Common myeloid progenitor, CD34-positive (primary cell): ENCODE data around the gene COL4A3.
A peak's percentile ranks its signal among the peaks of the same experiment; 100 is the strongest.

ENCODE experiments used
- CTCF ChIA-PET: fragments of 350-600 bp; sonication (Branson Sonifier 250); formaldehyde crosslinking; loops from one replicate; lab custom pipeline; 2021; ENCODE audit warnings: antibody characterized with exemption; lab: Charles Lee
- POLR2A ChIA-PET: fragments of 350-600 bp; sonication (Branson Sonifier 250); formaldehyde crosslinking; loops from one replicate; lab custom pipeline; 2021; ENCODE audit warnings: antibody characterized with exemption; lab: Charles Lee
- DNase-seq, 3 donors: peaks; one replicate each; pipeline versions ENCODE4 v3.0.0 to v3.0.0-alpha.2; 2013
- H3K27ac ChIP-seq, 2 experiments: 1 replicate in 1 of 2; 2 replicates in 1 of 2; pipeline ENCODE4 v1.7.0; 2013; ENCODE audit warnings: inconsistent platforms in 2 of 2, low read length in 2 of 2, mild to moderate bottlenecking in 2 of 2, low read depth in 1 of 2, moderate library complexity in 1 of 2; ENCODE audit not compliant: severe bottlenecking in 2 of 2, insufficient read depth in 1 of 2, poor library complexity in 1 of 2
- H3K27me3 ChIP-seq, 5 experiments: replicated peaks in 2 of 5; 1 replicate in 3 of 5; 2 replicates in 2 of 5; pipeline versions ENCODE4 v1.6.1 to v1.7.0; 2013; ENCODE audit warnings: low read length in 4 of 5, mild to moderate bottlenecking in 2 of 5, moderate library complexity in 2 of 5, inconsistent platforms in 1 of 5; ENCODE audit not compliant: insufficient read depth in 5 of 5, control insufficient read depth in 4 of 5
- H3K36me3 ChIP-seq, 4 experiments: 1 replicate in 2 of 4; 2 replicates in 2 of 4; pipeline versions ENCODE4 v1.6.1 to v1.7.0; 2013; ENCODE audit warnings: low read length in 3 of 4, control low read depth in 1 of 4, mild to moderate bottlenecking in 1 of 4; ENCODE audit not compliant: control insufficient read depth in 4 of 4, insufficient read depth in 4 of 4
- H3K4me1 ChIP-seq, 4 experiments: 1 replicate in 3 of 4; 2 replicates in 1 of 4; pipeline versions ENCODE4 v1.6.1 to v1.7.1; 2013; ENCODE audit warnings: low read length in 3 of 4, mild to moderate bottlenecking in 3 of 4, control low read depth in 1 of 4, inconsistent platforms in 1 of 4, moderate library complexity in 1 of 4; ENCODE audit not compliant: control insufficient read depth in 4 of 4, insufficient read depth in 4 of 4; ENCODE audit errors: control extremely low read depth in 1 of 4
- H3K4me3 ChIP-seq, 7 experiments: 1 replicate in 4 of 7; 2 replicates in 3 of 7; pipeline versions ENCODE4 v1.5.1 to v1.7.0; 2013; ENCODE audit warnings: mild to moderate bottlenecking in 7 of 7, low read length in 6 of 7, moderate library complexity in 6 of 7, inconsistent platforms in 2 of 7, low read depth in 2 of 7, control low read depth in 1 of 7; ENCODE audit not compliant: insufficient read depth in 4 of 7, control insufficient read depth in 1 of 7; ENCODE audit errors: extremely low read depth in 1 of 7
- H3K9me3 ChIP-seq, 5 experiments: 1 replicate in 4 of 5; 2 replicates in 1 of 5; pipeline versions ENCODE4 v1.6.1 to v1.7.1; 2013; ENCODE audit warnings: low read length in 4 of 5, mild to moderate bottlenecking in 2 of 5, inconsistent platforms in 1 of 5, low read depth in 1 of 5, moderate library complexity in 1 of 5; ENCODE audit not compliant: control insufficient read depth in 4 of 5, insufficient read depth in 2 of 5; ENCODE audit errors: control extremely low read depth in 1 of 5
- WGBS: methylation state at CpG from one replicate; pipeline ENCODE4 v1.1.5; 2013; ENCODE audit not compliant: insufficient coverage; 5-methylcytosine and 5-hydroxymethylcytosine counted together

COL4A3 gene

DNA sequence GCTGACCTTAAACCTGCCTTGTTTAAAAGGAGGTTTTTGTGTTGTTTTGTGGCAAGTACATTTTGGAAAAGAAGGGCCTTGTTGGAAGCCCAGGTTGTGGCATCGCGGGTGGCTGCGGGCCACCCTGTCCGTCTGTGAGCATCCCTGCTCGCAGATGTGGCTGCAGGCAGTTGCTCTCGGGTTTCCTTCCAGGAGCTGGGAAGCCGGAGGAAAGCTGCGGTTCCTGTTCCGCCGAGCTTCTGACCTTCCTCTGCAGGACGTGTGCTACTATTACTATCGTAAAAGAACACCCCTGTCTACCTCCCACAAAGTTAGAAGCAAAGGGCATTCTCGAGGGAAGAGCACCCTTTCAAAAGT, 161.4 kb downstream of the COL4A3 start:
- Histone ChIP-seq H3K27me3 (no peaks in the 10 kb centered on the region), H3K4me1 (peaks cover 0 to 27% (median 15%) of the 10 kb centered on the region in 4 experiments), H3K9me3 (peaks cover 0 to 5% (median 0%) of the 10 kb centered on the region in 5 experiments), H3K4me3 (peak overlapping the region; percentile 79 to 97 (median 86)), H3K36me3 (peaks cover 0 to 14% (median 6%) of the 10 kb centered on the region in 4 experiments), H3K27ac (peak overlapping the region; percentile 78 to 89)
- WGBS: 0% methylated on average over 7 of the region's 13 CpGs
- CTCF ChIA-PET: interaction anchor here (0.8 to 1.7 kb wide), 3 partner anchors 10 to 146 kb away, joined by 3 to 4 read pairs (median 3); partner anchors contain the start of gene AGFG1
- peak in 2 of 3 donors; percentile 5 to 31 for DNase-seq
- POLR2A ChIA-PET: no interaction called here

- no CpG with 5 or more reads among the region's 6 CpGs for WGBS
- ChIA-PET CTCF (interaction anchor here (1.5 to 1.7 kb wide), 2 partner anchors 9 to 25 kb away, joined by 4 read pairs; no protein-coding TSS in a partner anchor), POLR2A (no interaction called here)
- DNase-seq: no peak
- Histone ChIP-seq H3K9me3 (peaks cover 0 to 5% (median 0%) of the 10 kb centered on the region in 5 experiments), H3K4me3 (peak overlapping the region in 4 of 7 experiments; percentile 13 to 97 (median 88)), H3K36me3 (peaks cover 6 to 22% (median 13%) of the 10 kb centered on the region in 4 experiments), H3K27ac (no peak overlapping the region), H3K27me3 (no peaks in the 10 kb centered on the region), H3K4me1 (peaks cover 0 to 27% (median 15%) of the 10 kb centered on the region in 4 experiments)
These were observed 162.4 kb downstream of the COL4A3 start for GRCh38 chr2:227326783-227327182.

DNA sequence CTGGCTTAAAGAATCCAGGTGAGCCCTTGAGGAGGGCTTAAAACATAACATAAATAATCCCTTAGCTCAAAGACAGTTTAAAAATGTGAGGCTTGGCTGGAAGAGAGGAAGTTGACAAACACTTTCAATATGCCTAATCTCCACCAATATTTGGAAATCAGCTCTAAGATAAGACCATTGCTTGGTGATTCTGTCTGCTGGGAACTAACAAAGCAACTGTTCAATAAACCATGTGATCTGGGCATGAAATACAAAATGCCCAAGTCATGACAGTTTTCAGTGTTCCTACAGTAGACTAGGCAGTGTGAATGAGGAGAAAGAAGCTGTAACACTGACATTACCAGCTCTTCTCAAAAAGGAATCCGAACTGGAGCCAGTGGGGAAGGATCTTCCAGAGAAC, 171.3 kb downstream of the COL4A3 start:
- peaks cover 20 to 50% (median 35%) of the 10 kb centered on the region in 4 experiments for H3K36me3 ChIP-seq
- no peak for DNase-seq
- CTCF ChIA-PET: interaction anchor here (1.5 to 1.6 kb wide), 2 partner anchors 10 to 13 kb away, joined by 4 to 5 read pairs; no protein-coding TSS in a partner anchor
- no peaks in the 10 kb centered on the region for H3K4me1 ChIP-seq
- POLR2A ChIA-PET: no interaction called here
- no peak overlapping the region for H3K4me3 ChIP-seq
- H3K9me3 ChIP-seq: no peaks in the 10 kb centered on the region
- H3K27me3 ChIP-seq: no peaks in the 10 kb centered on the region
- 100% methylated on average over 1 of the region's 1 CpG for WGBS
- no peak overlapping the region for H3K27ac ChIP-seq

- DNase-seq: no peak
- Histone ChIP-seq H3K27me3 (no peaks in the 10 kb centered on the region), H3K36me3 (peaks cover 13 to 44% (median 28%) of the 10 kb centered on the region in 4 experiments), H3K4me3 (no peak overlapping the region), H3K4me1 (no peaks in the 10 kb centered on the region), H3K27ac (no peak overlapping the region), H3K9me3 (no peaks in the 10 kb centered on the region)
- POLR2A ChIA-PET: no interaction called here
- CTCF ChIA-PET: no interaction called here
- WGBS: 100% methylated on average over 1 of the region's 2 CpGs
These were observed 173.0 kb downstream of the COL4A3 start for GRCh38 chr2:227337442-227337841.

DNA sequence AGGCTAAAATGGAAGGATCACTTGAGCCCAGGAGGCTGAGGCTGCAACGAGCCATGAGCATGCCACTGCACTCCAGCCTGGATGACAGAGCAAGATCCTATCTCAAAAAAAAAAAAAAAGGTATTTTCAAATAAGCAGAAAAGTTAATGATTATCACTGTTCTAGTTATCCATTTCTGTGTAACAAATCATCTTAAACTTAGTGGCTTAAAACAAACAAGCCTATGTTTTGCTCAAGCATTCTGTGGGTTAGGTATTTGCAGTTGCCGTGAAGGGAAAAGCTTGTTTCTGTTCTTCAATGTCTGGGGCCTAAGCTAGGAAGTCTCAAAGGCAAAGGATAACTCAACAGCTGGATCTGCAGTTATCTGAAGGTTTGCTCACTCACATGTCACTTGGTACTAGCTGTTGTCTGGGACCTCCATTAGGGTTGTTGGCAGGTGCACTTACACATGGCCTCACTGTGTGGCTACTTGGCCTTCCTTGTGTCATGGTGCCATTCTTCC, 174.7 kb downstream of the COL4A3 start:
- 100% methylated on average over 1 of the region's 2 CpGs for WGBS
- no peak overlapping the region for H3K27ac ChIP-seq
- H3K4me3 ChIP-seq: no peak overlapping the region
- peaks cover 8 to 37% (median 21%) of the 10 kb centered on the region in 4 experiments for H3K36me3 ChIP-seq
- H3K27me3 ChIP-seq: no peaks in the 10 kb centered on the region
- ChIA-PET CTCF (no interaction called here), POLR2A (interaction anchor here (0.7 to 1.5 kb wide), 2 partner anchors 9 to 229 kb away, joined by 3 read pairs; no protein-coding TSS in a partner anchor)
- no peaks in the 10 kb centered on the region for H3K9me3 ChIP-seq
- no peak for DNase-seq
- H3K4me1 ChIP-seq: peaks cover 0 to under 1% (median 0%) of the 10 kb centered on the region in 4 experiments

- Histone ChIP-seq H3K4me3 (no peak overlapping the region), H3K36me3 (peaks cover 6 to 33% (median 16%) of the 10 kb centered on the region in 4 experiments), H3K27ac (no peak overlapping the region), H3K4me1 (peaks cover 0 to 2% (median 0%) of the 10 kb centered on the region in 4 experiments), H3K9me3 (no peaks in the 10 kb centered on the region), H3K27me3 (no peaks in the 10 kb centered on the region)
- ChIA-PET POLR2A (interaction anchor here (1.5 kb wide), 1 partner anchor 10 kb away, joined by 3 read pairs; no protein-coding TSS in a partner anchor), CTCF (interaction anchor here (0.6 kb wide), 1 partner anchor 1687 kb away, joined by 3 read pairs; no protein-coding TSS in a partner anchor)
- 100% methylated on average over 1 of the region's 6 CpGs for WGBS
- DNase-seq: no peak
These were observed 175.7 kb downstream of the COL4A3 start for GRCh38 chr2:227340106-227340505.

- peaks cover 0 to 2% (median 0%) of the 10 kb centered on the region in 4 experiments for H3K4me1 ChIP-seq
- no CpG with 5 or more reads among the region's 2 CpGs for WGBS
- CTCF ChIA-PET: interaction anchor here (1.0 kb wide), 1 partner anchor 16 kb away, joined by 3 read pairs; no protein-coding TSS in a partner anchor
- peaks cover 6 to 30% (median 15%) of the 10 kb centered on the region in 4 experiments for H3K36me3 ChIP-seq
- no peak overlapping the region for H3K4me3 ChIP-seq
- DNase-seq: no peak
- H3K27me3 ChIP-seq: no peaks in the 10 kb centered on the region
- H3K9me3 ChIP-seq: no peaks in the 10 kb centered on the region
- POLR2A ChIA-PET: no interaction called here
- H3K27ac ChIP-seq: no peak overlapping the region
These were observed 177.1 kb downstream of the COL4A3 start for GRCh38 chr2:227341553-227341952.
